ENCODE data around the gene HAGHL.

- no peak for TF ChIP-seq POLR2A (IDR thresholded peaks at IDR 0.05)
- TF ChIP-seq CTCF (IDR thresholded peaks at IDR 0.05): no peak
Measured at GRCh38 chr16:700684-701584, 26.0 kb upstream of the HAGHL start.
